Suprapubic skin (tissue), 4 donors: ENCODE measurements around the gene KRT8. TPM values are rescaled to one million over a fixed set of nuclear protein-coding genes. Genes with fewer than 3 reads are reported as not detected.

ENCODE experiments used
- DNase-seq, 2 donors: peaks; one replicate each; pipeline ENCODE4 v3.0.0-alpha.2; 2019; ENCODE audit warnings: low spot score in 2 of 2
- H3K27ac ChIP-seq: fragments of 200-600 bp; sonication (generic); one replicate; pipeline ENCODE4 v1.5.1; 2019
- H3K27me3 ChIP-seq: fragments of 200-600 bp; sonication (generic); one replicate; pipeline ENCODE4 v1.5.1; 2019
- H3K36me3 ChIP-seq: fragments of 200-600 bp; sonication (generic); one replicate; pipeline ENCODE4 v1.5.1; 2019
- H3K4me1 ChIP-seq: fragments of 200-600 bp; sonication (generic); one replicate; pipeline ENCODE4 v1.5.1; 2019
- H3K4me3 ChIP-seq: fragments of 200-600 bp; sonication (generic); one replicate; pipeline ENCODE4 v1.5.1; 2019; ENCODE audit warnings: mild to moderate bottlenecking
- H3K9me3 ChIP-seq: fragments of 200-600 bp; sonication (generic); one replicate; pipeline ENCODE4 v1.5.1; 2019
- CTCF ChIP-seq, 2 donors: fragments of 200-600 bp in 1 of 2; fragments of 450-650 bp in 1 of 2; sonication (generic) in 1 of 2; IDR thresholded peaks; one replicate each; pipeline ENCODE4 v1.5.1; 2016 to 2019; ENCODE audit warnings: antibody characterized with exemption in 2 of 2, mild to moderate bottlenecking in 1 of 2, moderate library complexity in 1 of 2
- EP300 ChIP-seq: sonication (generic); formaldehyde crosslinking; IDR thresholded peaks from one replicate; pipeline ENCODE4 v1.6.1; 2017; ENCODE audit warnings: antibody characterized with exemption
- POLR2A ChIP-seq, 2 donors: fragments of 450-650 bp; IDR thresholded peaks; one replicate each; pipeline ENCODE4 v1.6.1; 2017; ENCODE audit warnings: antibody characterized with exemption in 2 of 2, mild to moderate bottlenecking in 2 of 2, moderate library complexity in 2 of 2
- POLR2AphosphoS5 ChIP-seq, 3 donors: sonication (generic); formaldehyde crosslinking; IDR thresholded peaks; one replicate each; pipeline ENCODE4 v1.6.1; 2017; ENCODE audit warnings: antibody characterized with exemption in 3 of 3
- WGBS: methylation state at CpG from one replicate; pipeline ENCODE4 v1.1.5; 2018; 5-methylcytosine and 5-hydroxymethylcytosine counted together
- total RNA-seq, 4 donors: library from RNA; depleted of rRNA; stranded (reverse); fragments of >200 nt; gene quantifications; one replicate each; pipeline ENCODE4 v1.1.0, GENCODE V29; 2016

KRT8 gene
- total RNA-seq, 4 donors from 2014 or later: 49.4 to 93.7 (median 65.9) TPM

GRCh38 chr12:52950553-52950952 lies 45.7 kb upstream of the KRT8 start:
- peaks cover 7% of the 10 kb centered on the region for H3K4me1 ChIP-seq
- H3K4me3 ChIP-seq: peak overlapping the region; percentile 56
- TF ChIP-seq EP300 (no peak), POLR2AphosphoS5 (IDR thresholded peaks at IDR 0.05) (no peak), POLR2A (IDR thresholded peaks at IDR 0.05) (no peak), CTCF (IDR thresholded peaks at IDR 0.05) (no peak)
- H3K9me3 ChIP-seq: no peaks in the 10 kb centered on the region
- no peaks in the 10 kb centered on the region for H3K36me3 ChIP-seq
- WGBS: 84% methylated on average over 7 of the region's 7 CpGs
- H3K27me3 ChIP-seq: peaks cover 34% of the 10 kb centered on the region
- no peak for DNase-seq
- no peak overlapping the region for H3K27ac ChIP-seq

- no peaks in the 10 kb centered on the region for H3K36me3 ChIP-seq
- TF ChIP-seq POLR2A (IDR thresholded peaks at IDR 0.05) (no peak), CTCF (IDR thresholded peaks at IDR 0.05) (no peak), EP300 (no peak), POLR2AphosphoS5 (IDR thresholded peaks at IDR 0.05) (no peak)
- H3K27ac ChIP-seq: peak overlapping the region; percentile 65
- DNase-seq: no peak
- peaks cover 7% of the 10 kb centered on the region for H3K4me1 ChIP-seq
- 47% methylated on average over 13 of the region's 13 CpGs for WGBS
- H3K4me3 ChIP-seq: peak overlapping the region; percentile 56
- H3K27me3 ChIP-seq: peaks cover 41% of the 10 kb centered on the region
- no peaks in the 10 kb centered on the region for H3K9me3 ChIP-seq
These were observed 44.8 kb upstream of the KRT8 start for GRCh38 chr12:52949413-52950331.

- H3K27me3 ChIP-seq: peaks cover 51% of the 10 kb centered on the region
- H3K27ac ChIP-seq: no peak overlapping the region
- H3K9me3 ChIP-seq: no peaks in the 10 kb centered on the region
- H3K36me3 ChIP-seq: no peaks in the 10 kb centered on the region
- no peak for DNase-seq
- no peak overlapping the region for H3K4me3 ChIP-seq
- WGBS: 88% methylated on average over 12 of the region's 12 CpGs
- TF ChIP-seq POLR2AphosphoS5 (IDR thresholded peaks at IDR 0.05): no peak
- H3K4me1 ChIP-seq: peaks cover 7% of the 10 kb centered on the region
These were observed 43.0 kb upstream of the KRT8 start for GRCh38 chr12:52947738-52948423.

GRCh38 chr12:52946797-52947547 lies 42.1 kb upstream of the KRT8 start:
- TF ChIP-seq POLR2AphosphoS5 (IDR thresholded peaks at IDR 0.05): no peak
- TF ChIP-seq EP300: no peak
- TF ChIP-seq CTCF (IDR thresholded peaks at IDR 0.05): no peak
- no peak for TF ChIP-seq POLR2A (IDR thresholded peaks at IDR 0.05)
- H3K27me3 ChIP-seq: peaks cover 51% of the 10 kb centered on the region
- no peak overlapping the region for H3K27ac ChIP-seq
- no peak for DNase-seq
- H3K4me3 ChIP-seq: no peak overlapping the region
- 81% methylated on average over 10 of the region's 10 CpGs for WGBS
- peaks cover 7% of the 10 kb centered on the region for H3K4me1 ChIP-seq
- no peaks in the 10 kb centered on the region for H3K9me3 ChIP-seq
- no peaks in the 10 kb centered on the region for H3K36me3 ChIP-seq

- WGBS: 93% methylated on average over 1 of the region's 1 CpG
- Histone ChIP-seq H3K4me3 (no peak overlapping the region), H3K27ac (no peak overlapping the region), H3K36me3 (no peaks in the 10 kb centered on the region), H3K9me3 (no peaks in the 10 kb centered on the region), H3K4me1 (peaks cover 7% of the 10 kb centered on the region), H3K27me3 (peaks cover 45% of the 10 kb centered on the region)
- no peak for DNase-seq
- TF ChIP-seq POLR2A (IDR thresholded peaks at IDR 0.05) (no peak), POLR2AphosphoS5 (IDR thresholded peaks at IDR 0.05) (no peak), CTCF (IDR thresholded peaks at IDR 0.05) (no peak), EP300 (no peak)
These were observed 41.5 kb upstream of the KRT8 start for GRCh38 chr12:52946334-52946733.
